HS-5 (cell line): ENCODE data around the gene ZNF471.
A peak's percentile ranks its signal among the peaks of the same experiment; 100 is the strongest.

Source experiments
- DNase-seq: peaks from one replicate; pipeline ENCODE4 v3.0.0-alpha.2; 2012; ENCODE audit warnings: low read depth

The ZNF471 gene

GRCh38 chr19:56507446-56508289, at the start of gene ZNF471:
ZNF471 (plus strand) TSS chr19:56507855; CDS start chr19:56511572, 3,717 bp downstream.
- DNase-seq: peak; percentile 92

DNA sequence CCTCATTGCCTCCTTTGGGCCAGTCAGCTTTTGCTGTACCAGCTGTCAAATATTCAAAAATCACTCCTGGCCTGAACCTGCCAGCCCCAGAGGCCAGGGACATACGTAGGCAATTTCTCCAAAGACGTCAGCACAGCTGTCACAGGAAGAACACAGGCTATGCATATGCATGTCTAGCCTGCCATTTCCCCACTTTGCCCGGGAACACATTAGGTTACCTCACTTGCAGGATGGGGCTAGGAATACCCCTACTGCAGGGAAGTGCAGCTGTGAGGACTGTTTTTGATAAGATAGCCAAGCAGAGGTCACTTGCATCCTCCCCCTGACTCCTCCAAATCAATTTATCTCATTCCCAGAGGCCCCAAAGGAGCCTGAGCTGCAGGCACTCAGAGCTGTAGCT, 33.3 kb upstream of the ZNF471 start:
- DNase-seq: no peak

- DNase-seq: no peak
Measured at GRCh38 chr19:56476093-56476492, 31.6 kb upstream of the ZNF471 start.

GRCh38 chr19:56476651-56477428, 30.8 kb upstream of the ZNF471 start, which contains the start of gene ZNF667:
ZNF667 (minus strand) TSS chr19:56477345; CDS start chr19:56462370, 14,975 bp downstream.
- DNase-seq: peak; percentile 2

DNA sequence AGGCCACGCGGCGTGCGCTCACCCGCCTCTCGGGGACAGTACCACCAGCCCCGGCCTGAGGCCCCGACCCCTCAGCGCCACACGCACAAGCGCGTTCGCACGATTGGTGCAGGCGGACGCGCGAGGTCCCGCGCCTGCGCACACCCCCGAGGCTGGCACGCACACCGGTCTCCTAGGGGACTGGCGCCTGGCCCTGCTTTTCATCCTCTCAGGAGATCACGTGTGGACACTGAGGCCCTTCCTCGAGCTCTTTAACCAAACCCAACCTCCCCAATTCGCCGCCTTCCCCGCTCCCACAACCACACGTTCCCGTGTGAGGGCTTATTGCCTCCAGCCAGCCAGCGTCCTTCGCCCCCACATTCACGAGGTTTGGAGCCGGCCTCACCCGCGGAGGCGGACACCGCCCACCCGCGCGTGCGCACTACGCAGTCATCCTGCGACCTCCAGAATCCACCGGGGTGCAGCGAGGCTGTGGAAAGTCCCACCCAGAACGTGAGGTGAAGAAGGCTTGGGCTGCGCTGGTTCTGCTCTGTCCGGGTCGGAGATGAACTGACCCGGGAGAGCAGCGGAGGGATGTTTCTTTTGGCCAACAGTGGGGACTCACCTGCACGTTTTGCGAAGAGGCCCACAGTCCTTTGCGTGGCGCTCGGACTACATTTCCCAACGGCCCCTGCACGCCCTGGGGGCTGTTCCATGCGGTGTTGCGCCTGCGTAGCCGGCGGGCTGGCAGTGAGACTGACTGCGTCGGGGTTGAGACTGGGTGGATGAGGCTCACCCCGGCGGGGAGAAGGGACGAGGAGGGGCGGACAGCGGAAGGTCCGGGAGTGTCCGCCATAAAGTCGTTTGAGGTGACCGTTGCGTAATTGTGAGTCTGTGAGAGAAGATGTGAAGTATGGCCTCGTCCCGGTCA, 30.0 kb upstream of the ZNF471 start:
- DNase-seq: peak; percentile 83

- DNase-seq: no peak
Measured at GRCh38 chr19:56491399-56491798, 16.3 kb upstream of the ZNF471 start.

- no peak for DNase-seq
Measured at GRCh38 chr19:56504581-56504980, 3.1 kb upstream of the ZNF471 start.

DNA sequence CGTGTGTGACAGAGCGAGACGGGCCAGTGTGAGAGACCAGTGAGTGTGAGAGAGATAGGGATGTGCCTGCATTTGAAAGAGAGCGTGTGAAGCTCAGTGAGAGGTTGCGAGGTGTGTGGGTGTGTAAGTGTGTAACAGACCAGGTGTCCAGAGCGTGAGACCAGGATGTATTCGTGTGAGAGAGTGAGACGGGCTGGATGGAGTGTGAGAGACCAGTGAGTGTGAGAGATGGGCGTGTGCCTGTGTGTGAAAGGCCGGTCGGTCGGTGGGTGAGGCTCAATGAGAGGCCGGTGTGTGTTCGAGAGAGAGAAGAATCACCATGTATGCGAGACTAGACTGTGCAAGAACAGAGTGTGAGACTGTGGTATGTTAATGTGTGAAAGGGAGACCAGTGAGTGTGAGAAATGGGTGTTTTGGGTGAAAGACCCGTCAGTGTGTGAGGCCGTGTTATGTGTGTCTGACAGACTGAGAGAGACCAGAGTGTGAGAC, 679 bp downstream of the ZNF471 start:
- DNase-seq: no peak

GRCh38 chr19:56525214-56525860, 17.7 kb downstream of the ZNF471 start:
- no peak for DNase-seq

- no peak for DNase-seq
Measured at GRCh38 chr19:56537442-56537841, 29.8 kb downstream of the ZNF471 start.

DNA sequence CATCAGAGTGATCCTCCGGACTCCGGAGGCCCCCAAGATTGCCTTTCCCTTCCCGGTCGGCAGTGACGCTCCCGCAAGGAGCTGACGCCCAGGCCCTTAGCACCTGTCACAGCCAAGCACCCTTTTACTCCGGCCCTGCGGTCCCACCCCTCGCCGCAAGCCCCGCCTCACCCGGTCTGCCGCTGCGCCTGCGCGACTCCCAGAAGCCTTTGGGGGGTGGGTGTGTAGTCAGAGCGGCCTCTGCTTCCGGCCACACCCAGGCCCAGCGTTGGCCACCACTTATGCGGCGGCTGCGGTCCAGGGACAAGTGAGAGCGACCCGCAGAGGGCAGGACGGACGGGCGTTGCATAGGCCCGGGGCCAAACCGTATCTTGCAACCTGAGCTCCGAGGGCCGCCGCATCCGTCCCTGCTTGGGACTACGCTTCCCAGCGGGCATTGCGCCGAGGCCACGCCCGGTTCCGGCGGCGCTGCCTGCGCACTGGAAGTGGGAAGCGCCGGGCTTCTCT, 30.7 kb downstream of the ZNF471 start:
- peak; percentile 57 for DNase-seq

DNA sequence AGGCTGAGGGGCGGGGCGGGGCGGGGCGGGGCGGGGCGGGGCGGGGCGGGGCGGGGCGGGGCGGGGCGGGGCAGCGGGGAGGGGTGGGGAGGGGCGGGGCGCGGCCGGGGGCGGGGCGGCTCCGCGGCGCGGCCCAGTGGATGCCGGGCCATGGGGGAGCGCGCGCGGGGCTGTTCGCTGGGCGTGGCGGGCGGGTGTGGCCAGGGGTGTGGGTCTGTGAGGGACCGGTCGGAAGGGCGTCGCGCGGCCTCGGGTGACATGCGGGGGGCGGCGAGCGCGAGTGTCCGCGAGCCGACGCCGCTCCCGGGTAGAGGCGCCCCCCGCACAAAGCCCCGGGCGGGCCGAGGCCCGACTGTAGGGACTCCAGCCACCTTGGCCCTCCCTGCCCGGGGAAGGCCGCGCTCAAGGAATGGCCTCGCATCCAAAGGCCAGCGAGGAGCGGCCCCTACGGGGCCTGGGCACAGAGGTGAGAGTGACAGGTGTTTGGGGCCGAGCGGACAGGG, 31.2 kb downstream of the ZNF471 start, which contains the start of gene ZFP28:
TSS of gene ZFP28 (plus strand) at position 188 of the 503 bp plus-strand sequence. CDS start at position 259, 71 bp downstream.
- DNase-seq: peak; percentile 10

DNA sequence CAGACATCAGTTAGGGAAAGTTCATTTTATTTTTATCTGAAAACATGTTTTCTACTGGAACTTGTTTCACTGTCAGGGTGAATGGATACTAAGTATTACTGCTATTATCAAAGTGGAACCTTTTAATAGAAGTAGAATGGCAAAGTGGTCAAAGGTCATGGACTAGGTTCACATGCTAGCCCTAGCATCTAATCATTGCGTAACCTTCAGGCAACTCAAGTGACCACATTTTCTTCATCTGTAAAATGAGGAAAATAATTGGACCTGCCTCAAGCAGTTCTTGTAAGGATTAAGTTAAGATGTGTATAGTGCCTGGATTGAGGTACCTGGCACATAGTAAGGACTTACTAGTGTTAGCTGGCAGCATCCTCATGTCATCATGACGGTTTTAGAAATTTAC, 36.1 kb downstream of the ZNF471 start:
- no peak for DNase-seq

DNA sequence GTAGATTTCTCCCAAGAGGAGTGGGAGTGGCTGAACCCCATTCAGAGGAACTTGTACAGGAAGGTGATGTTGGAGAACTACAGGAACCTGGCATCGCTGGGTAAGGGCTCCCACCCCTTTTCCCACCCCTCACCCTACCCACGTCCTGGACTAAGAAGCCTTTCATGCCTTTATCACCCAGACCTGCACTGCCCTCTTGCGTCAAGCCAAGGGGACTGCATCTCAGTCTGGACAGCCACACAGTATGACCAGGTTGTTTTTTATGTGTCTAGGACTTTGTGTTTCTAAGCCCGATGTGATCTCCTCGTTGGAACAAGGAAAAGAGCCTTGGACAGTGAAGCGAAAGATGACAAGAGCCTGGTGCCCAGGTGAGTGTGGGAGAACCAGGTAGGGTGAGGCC, 39.9 kb downstream of the ZNF471 start:
- DNase-seq: no peak

GRCh38 chr19:56554272-56554869, 46.7 kb downstream of the ZNF471 start:
- no peak for DNase-seq

GRCh38 chr19:56562766-56563165, 55.1 kb downstream of the ZNF471 start:
- no peak for DNase-seq

DNA sequence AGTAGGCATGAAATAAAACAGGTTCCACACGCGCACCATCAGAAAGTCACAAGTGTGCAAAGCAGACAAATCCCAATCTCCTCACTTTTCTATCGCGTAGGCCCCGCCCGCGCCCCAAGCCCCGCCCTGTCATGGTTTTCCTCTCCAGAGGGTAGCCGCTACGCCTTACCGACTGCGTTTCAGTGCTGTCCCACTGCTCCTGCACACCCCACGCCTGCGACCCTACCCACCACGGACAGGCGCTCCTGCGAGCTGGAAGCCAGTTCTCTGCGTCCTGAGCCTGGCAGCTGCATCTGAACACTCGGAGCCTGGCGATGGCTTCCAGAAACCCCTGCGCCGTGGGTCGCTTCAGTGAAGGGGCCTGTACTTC, 59.2 kb downstream of the ZNF471 start:
- DNase-seq: no peak

DNA sequence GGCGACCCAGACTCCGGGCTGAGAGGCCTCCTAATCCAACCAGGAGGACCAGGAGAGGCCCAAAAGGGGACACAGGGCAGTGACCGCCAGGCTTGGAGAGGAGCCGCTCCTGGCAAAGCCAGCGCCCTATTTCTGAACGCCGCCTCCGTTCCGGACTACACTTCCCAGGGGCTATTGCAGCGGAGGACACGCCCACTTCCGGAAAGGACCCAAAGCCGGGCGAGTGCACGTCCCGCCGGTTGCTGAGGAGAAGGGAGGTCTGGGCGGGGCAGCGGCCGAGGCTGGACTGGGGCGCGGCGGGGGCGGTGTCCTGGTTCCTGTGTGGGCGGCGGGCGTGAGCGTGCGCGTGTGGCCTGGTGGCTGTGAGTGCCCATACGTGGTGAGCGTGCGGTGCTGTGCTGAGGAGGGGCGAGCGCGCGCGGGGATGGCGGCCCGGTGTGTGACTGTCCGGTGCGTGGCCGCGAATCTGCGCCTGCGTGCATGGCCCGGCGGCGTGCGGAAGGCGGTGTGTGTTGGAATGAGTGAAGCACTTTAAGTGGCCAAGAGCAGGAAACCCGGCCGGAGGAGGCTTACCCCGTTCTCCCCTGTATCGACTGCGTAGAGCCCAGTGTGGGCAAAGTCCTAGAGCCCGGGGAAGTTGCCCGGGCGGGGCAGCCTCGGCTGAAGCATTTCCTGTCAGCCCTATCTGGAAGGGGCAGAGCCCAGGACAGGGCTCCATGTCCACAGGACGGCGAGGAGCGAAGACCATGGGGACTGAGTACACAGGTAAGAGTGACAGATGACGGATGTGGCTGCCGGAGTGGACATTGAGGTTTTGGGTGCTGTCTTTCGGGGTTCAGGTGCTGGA, 59.8 kb downstream of the ZNF471 start, which contains the start of gene ZNF470:
TSS of gene ZNF470 (plus strand) at position 195 of the 847 bp plus-strand sequence. CDS start 2,844 bp downstream, outside the sequence.
- DNase-seq: peak; percentile 57

GRCh38 chr19:56572589-56572988, 64.9 kb downstream of the ZNF471 start:
- no peak for DNase-seq
